GM15510 (cell line): ENCODE results near the gene HYAL3.

ENCODE experiments used
- POLR2A ChIP-seq: IDR thresholded peaks from 3 replicates; pipeline ENCODE4 v1.6.1; 2011; ENCODE audit warnings: borderline replicate concordance; ENCODE audit not compliant: insufficient read length; ENCODE audit errors: extremely low read depth

Gene HYAL3

DNA sequence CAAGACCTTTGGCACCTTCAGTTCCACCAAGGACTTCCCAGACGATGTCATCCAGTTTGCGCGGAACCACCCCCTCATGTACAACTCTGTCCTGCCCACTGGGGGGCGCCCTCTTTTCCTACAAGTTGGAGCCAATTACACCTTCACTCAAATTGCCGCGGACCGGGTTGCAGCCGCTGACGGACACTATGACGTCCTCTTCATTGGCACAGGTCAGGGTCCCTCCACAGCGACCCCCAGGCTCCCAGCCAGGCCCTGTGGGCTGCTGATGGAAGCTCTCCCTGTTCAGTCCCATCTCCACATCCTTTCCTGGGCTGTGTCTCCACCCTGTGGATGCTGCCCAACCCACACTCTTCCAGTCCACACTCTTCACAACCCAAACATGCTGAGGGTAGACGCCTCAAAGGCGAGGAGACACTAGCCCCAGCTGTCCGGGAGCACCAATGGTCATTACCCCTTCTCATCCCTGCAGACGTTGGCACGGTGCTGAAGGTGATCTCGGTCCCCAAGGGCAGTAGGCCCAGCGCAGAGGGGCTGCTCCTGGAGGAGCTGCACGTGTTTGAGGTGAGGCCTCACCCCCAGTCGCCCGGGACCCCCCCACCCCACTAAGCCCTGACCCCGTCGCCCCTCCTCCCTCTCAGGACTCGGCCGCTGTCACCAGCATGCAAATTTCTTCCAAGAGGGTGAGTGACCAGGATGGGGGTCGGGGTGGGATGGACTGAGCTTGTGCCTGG is 24.7 kb downstream of the HYAL3 start:
- no peak for TF ChIP-seq POLR2A

DNA sequence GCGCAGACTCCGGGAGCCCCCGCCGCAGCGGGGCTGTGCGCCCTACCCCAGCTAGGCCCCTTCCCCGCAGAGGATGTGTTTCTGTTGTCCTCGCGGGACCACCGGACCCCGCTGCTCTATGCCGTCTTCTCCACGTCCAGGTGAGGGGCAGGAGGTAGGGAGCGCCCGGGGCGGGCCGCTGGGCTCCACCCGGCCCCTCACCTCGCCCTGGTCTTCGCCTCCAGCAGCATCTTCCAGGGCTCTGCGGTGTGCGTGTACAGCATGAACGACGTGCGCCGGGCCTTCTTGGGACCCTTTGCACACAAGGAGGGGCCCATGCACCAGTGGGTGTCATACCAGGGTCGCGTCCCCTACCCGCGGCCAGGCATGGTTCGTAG is 25.5 kb downstream of the HYAL3 start:
- no peak for TF ChIP-seq POLR2A

DNA sequence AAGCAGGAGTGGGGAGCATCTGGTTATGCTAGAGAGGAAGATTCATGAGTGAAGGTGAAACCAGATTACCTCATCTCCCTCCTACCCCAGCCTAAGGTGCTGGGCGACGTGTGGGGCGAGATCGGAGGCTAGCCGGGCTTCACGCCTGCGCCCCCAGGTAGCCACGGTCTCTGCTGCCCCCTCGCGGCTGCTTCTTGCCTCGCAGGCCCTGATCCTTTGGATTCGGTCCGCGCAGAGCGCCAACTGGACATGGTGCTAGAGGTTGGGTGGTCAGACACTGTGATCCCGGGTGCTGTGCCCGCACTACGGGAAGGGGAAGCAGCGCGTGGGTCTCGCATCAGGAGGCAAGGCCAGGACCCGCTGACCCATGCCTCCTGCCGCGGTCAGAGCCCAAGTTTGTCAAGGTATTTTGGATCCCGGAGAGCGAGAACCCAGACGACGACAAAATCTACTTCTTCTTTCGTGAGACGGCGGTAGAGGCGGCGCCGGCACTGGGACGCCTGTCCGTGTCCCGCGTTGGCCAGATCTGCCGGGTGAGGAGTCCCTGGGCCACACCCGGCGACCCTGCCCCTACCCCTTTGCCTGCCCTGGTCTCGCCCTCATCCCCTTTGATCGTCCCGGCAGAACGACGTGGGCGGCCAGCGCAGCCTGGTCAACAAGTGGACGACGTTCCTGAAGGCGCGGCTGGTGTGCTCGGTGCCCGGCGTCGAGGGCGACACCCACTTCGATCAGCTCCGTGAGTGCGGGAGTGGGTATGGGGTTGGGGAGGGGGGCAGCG is 26.1 kb downstream of the HYAL3 start:
- no peak for TF ChIP-seq POLR2A

DNA sequence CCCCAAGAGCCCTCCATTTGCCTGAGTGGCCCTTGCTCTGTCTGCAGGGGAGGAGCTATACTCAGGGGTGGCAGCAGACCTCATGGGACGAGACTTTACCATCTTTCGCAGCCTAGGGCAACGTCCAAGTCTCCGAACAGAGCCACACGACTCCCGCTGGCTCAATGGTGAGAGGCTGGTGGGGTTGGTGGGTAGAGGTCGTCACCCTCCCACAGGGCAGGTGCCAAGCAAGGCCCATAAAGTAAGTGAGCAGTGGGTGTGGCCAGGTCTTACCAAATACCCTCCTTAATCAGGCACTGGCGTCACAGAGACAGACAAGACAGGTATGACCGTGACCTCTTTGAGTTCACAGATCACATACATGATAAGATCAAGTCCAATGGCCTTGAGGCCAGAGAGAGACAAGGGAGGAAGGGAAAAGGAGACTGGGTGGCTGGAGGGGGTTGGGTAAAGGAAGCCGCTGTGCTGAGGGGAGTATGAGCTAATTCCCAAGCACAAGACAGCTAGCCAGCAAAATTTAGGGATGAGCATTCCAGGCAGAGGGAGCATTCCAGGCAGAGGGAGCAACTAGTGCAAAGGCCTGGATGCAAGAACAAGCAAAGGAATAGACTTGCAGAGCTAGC is 27.8 kb downstream of the HYAL3 start:
- TF ChIP-seq POLR2A = no peak

DNA sequence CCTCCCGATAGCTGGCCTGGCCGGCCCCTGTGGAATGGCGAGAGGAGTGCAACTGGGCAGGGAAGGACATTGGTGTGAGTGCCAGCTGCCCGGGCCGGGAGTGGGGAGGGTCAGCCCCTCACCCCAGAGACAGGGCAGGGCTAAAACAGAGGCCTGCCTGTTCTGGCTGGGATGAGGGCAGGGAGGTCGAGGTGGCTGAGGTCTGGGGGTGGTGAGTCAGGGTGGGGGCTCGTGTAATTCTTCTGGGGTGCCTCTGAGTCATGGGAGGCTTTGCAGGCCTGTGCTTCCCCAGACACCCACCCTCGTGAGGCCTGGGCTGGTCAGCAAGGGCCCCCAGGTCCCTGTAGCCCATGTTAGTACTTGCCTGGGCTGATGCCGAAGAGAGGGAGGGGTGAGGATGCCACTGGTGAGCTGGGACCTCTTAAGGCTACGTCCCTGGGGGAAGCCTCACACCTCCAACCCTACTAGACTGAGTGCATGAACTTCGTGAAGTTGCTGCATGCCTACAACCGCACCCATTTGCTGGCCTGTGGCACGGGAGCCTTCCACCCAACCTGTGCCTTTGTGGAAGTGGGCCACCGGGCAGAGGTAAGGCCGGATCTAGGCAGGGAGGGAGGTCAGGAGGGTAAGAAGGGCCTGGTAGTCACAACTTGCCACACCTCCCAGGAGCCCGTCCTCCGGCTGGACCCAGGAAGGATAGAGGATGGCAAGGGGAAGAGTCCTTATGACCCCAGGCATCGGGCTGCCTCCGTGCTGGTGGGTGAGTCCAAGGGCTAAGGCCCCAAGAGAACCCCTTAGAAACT is 28.6 kb downstream of the HYAL3 start:
- no peak for TF ChIP-seq POLR2A

DNA sequence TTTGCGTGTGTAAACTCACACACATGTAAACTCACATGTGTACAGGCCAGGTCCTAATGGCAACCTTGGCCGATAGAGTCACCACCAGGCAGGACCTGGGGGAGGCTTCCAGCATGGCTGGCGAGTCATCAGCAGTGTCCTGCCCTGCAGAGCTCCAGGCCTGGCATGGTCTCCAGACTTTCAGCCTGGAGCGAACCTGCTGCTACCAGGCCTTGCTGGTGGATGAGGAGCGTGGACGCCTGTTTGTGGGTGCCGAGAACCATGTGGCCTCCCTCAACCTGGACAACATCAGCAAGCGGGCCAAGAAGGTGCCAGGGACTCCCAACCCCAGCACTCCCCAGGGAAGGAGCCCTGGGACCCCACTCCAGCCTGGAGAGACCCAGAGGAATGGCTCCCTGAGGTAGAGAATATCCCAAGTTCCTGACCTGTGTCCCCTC is 29.2 kb downstream of the HYAL3 start:
- TF ChIP-seq POLR2A = no peak

DNA sequence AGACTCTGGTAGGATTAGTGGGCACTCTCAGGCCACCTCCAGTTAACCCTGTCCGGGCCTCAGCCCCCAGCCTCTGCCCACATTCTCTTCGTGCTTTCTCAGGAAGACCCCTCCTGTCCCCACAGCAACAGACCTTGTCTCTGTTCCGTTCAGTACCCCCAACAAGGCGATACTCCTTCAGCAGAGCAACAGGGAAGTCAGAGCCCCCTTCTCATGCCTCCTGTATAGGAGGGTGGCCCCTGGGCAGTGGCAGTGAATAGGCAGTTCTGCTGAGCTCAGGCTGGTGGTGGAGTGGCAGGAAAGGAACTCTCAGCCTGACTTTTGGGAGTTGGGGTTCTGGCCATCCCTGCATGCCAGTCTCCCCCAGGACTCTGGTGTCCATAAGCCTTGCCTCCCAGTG is 29.7 kb downstream of the HYAL3 start:
- TF ChIP-seq POLR2A = no peak

DNA sequence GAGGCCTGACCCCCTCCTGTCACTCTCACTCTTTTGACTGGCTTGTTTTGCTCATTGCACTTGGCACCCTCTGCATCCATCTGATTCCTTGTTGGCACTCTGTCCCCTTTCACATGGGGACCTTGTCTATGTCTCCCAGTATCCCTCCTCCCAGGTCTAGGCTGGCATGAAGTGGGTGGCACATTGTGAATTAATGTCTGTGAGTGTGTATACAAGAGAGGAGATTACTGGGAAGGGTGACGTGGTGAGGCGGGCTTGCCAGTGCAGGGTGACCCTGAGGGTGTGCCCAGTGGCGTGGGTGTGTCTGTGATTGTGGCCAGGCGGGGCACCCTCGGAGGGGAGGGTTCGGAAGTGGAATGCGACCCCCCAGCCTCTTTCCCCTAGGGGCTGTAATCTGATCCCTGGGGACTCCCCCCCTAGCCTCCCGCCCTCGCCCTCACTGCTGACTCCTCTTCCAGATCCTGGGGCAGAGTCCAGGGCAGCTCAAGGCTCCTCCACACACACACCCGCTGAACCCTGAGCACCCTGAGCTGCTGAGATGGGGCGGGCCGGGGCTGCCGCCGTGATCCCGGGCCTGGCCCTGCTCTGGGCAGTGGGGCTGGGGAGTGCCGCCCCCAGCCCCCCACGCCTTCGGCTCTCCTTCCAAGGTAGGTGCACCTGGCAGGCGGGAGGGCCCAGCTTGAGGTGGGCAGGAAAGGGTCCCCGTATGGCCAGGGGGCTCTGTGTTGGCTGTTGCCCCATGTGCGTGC is 30.3 kb downstream of the HYAL3 start, which contains the start of gene SEMA3B:
Gene SEMA3B (plus strand): TSS at position 445 of the 749 bp plus-strand sequence. CDS start 94 bp downstream, at position 539.
- TF ChIP-seq POLR2A = no peak

DNA sequence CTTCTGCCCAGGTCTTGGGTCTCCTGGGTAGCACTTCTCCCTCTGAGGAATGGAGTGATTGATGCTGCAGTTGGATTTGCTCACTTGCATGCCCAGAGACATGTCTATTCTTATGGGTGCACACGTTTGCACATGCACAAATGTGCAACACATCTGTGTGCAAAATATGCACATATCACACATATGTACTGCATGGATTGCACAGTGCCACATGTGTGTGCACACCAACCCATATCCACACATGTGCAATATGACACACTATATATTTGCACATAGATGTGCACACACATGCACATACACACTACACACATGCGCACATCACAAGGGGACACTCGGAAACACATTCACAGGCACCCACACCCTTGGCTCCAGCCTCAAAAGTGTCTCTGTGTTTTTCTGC is 30.9 kb downstream of the HYAL3 start:
- no peak for TF ChIP-seq POLR2A

DNA sequence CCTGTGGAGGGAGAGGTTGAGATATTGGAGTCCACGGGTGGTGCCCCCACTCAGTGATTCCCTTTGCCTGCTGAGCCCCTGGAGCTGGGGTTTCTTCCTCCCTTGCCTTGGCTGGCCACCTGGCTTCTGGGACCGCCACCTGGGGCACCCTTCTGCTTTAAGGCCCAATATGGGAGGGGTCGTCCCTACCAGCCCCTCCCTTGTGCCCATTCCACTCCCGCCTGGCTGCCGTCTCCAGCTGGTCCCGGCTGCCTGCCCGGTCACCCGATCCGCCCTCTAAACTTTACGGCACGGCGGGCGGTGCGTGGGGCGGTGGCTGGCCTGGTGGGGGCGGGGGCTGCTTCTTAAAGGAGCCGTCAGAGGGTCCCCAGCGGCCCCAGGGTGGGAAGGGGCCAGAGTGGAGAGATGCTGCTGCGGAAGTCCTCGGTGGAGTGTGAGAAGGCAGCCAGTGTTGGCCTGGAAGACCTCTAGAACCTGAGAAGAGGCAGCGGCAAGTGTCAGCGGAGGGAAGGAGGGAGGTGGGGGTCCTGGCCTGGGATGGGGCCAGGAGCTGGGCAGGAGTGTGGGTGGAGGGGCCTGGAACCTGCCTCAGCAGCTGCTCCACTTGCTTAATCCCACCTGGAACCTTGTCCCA is 31.8 kb downstream of the HYAL3 start:
- no peak for TF ChIP-seq POLR2A

DNA sequence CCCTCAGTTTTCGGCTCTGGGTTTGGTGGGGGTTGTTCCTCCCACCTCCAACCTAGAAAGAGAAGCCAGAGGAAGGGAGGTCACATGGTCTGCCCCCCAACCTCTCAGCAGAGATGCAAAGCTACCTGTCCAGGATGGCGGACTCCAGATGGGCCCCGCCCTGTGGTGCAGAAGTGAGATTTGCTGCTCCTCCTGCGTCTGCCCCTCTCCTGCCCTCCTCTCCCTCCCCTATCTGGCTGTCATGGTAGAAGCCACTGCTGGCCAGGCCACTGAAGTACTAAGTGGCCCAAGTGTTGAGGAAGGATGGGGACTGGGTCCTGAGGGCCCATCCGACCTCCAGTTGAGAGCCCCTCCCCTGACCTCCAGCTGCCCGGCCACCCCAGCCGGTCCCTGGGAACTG is 32.4 kb downstream of the HYAL3 start:
- TF ChIP-seq POLR2A = no peak

DNA sequence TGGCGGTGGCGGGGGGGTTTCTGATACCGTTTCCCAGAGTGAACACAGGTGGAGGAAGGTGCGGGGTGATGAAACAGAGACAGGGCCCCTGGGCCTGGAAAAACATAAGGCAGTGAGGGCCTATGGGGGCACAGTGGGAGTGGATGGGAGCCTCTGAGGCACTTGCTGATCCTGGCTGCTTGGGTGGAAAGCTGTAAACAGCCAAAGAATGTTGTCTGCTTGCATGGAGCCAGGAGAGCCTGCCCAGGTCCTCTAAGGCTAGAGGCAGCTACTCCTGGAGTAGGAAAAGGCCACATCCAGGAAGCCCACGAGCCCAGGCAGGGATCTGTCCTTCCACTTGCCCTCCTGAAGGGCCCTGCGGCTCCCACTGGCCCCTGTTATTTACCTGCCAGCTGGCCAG is 33.2 kb downstream of the HYAL3 start:
- no peak for TF ChIP-seq POLR2A

DNA sequence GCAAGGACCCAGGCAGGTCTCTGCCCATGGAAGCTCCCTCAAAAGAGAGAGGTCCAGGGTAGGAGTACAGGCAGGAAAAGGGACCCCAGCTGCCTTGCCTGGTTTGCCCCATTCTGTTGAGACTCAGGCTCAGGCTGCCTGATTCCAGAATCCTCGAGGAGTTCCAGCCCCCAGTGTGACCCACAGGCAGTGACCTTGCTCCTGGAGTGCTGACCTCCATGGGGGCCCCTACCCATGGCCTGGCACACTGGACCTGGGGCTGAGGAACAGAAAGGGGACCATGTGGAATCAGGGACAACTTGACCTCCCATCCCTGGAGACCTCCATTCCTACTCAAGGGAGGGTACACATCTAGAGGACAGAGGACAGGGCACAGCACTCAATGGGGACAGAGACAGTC is 33.6 kb downstream of the HYAL3 start:
- TF ChIP-seq POLR2A = no peak
